Spleen (tissue), 11 donors: ENCODE measurements around the gene OPCML. TPM values are rescaled to one million over a fixed set of nuclear protein-coding genes. Genes with fewer than 3 reads are reported as not detected.

ENCODE experiments used
- DNase-seq: peaks from one replicate; pipeline ENCODE4 v3.0.0-alpha.2; 2020
- H3K27ac ChIP-seq, 8 donors: fragments of 200-600 bp; sonication (generic) in 7 of 8; 1 replicate in 4 of 8; 2 replicates in 4 of 8; pipeline versions ENCODE4 v1.5.0 to v1.8.0; 2016 to 2021; ENCODE audit warnings: inconsistent platforms in 4 of 8, mild to moderate bottlenecking in 4 of 8, moderate library complexity in 1 of 8
- H3K27me3 ChIP-seq, 7 donors: fragments of 200-600 bp; sonication (generic) in 6 of 7; replicated peaks in 1 of 7; 1 replicate in 4 of 7; 2 replicates in 3 of 7; pipeline versions ENCODE4 v1.5.0 to v1.8.0; 2016 to 2021; ENCODE audit warnings: inconsistent platforms in 3 of 7, mild to moderate bottlenecking in 1 of 7
- H3K36me3 ChIP-seq, 6 donors: fragments of 200-600 bp; sonication (generic) in 5 of 6; 1 replicate in 4 of 6; 2 replicates in 2 of 6; pipeline versions ENCODE4 v1.5.0 to v1.8.0; 2016 to 2021; ENCODE audit warnings: inconsistent platforms in 2 of 6
- H3K4me1 ChIP-seq, 6 donors: fragments of 200-600 bp; sonication (generic) in 5 of 6; 1 replicate in 3 of 6; 2 replicates in 3 of 6; pipeline versions ENCODE4 v1.5.0 to v1.8.0; 2016 to 2021; ENCODE audit warnings: inconsistent platforms in 3 of 6
- H3K4me3 ChIP-seq, 8 donors: fragments of 200-600 bp; sonication (generic) in 7 of 8; 1 replicate in 4 of 8; 2 replicates in 4 of 8; pipeline versions ENCODE4 v1.5.0 to v1.8.0; 2016 to 2021; ENCODE audit warnings: inconsistent platforms in 4 of 8, mild to moderate bottlenecking in 4 of 8, moderate library complexity in 2 of 8
- H3K9me3 ChIP-seq, 8 donors: fragments of 200-600 bp; sonication (generic) in 7 of 8; 1 replicate in 4 of 8; 2 replicates in 4 of 8; pipeline versions ENCODE4 v1.5.0 to v1.8.0; 2016 to 2021; ENCODE audit warnings: inconsistent platforms in 4 of 8
- POLR2A ChIP-seq, 3 donors: fragments of 450-650 bp; IDR thresholded peaks; one replicate each; pipeline ENCODE4 v1.5.1; 2017; ENCODE audit warnings: antibody characterized with exemption in 3 of 3, mild to moderate bottlenecking in 1 of 3
- POLR2AphosphoS5 ChIP-seq, 3 donors: sonication (generic); formaldehyde crosslinking; IDR thresholded peaks; one replicate each; pipeline ENCODE4 v1.5.1; 2017; ENCODE audit warnings: antibody characterized with exemption in 3 of 3
- WGBS, 5 donors: extraction: QIAGEN DNeasy Blood & Tissue Kit in 3 of 5; methylation state at CpG; one replicate each; pipeline versions ENCODE4 v1.1.5 to v1.1.7; 2013 to 2018; 5-methylcytosine and 5-hydroxymethylcytosine counted together
- intact Hi-C: fragments of 100-400 bp; cut with DNase I; formaldehyde crosslinking; loops from one replicate; pipeline ENCODE4 v1.15.0; 2023; ENCODE audit warnings: low total_unique reads
- polyA plus RNA-seq, 3 donors: library from polyadenylated mRNA; stranded (reverse); fragments of 200-250 nt; gene quantifications; one replicate each; pipeline ENCODE4 v1.2.1, GENCODE V29; 2013
- total RNA-seq, 7 donors: library from RNA; depleted of rRNA in 3 of 7; stranded (reverse); fragments of >200 nt in 3 of 7; fragmentation: NEBNext Ultra II Directional in 4 of 7; extraction: Animal tissue kit (Norgen Biotek cat#: 25700) in 4 of 7; gene quantifications; one replicate each; pipeline versions ENCODE4 v1.1.0 to v1.2.1, GENCODE V29; 2016 to 2021
- TF ChIP-seq, protein P1 (sequence below), 11 experiments: fragments of 200-600 bp in 7 of 11; fragments of 450-650 bp in 4 of 11; sonication (generic) in 4 of 11; IDR thresholded peaks in 8 of 11; conservative IDR thresholded peaks in 3 of 11; 1 replicate in 7 of 11; 2 replicates in 4 of 11; pipeline versions ENCODE4 v1.4.0 to v1.8.0; 2016 to 2021; ENCODE audit warnings: antibody characterized with exemption in 11 of 11, inconsistent platforms in 4 of 11, mild to moderate bottlenecking in 1 of 11
- donor health status: healthy with polysubstance abuse.
- donor health status: DM: no; HTN: no; CAD: no; lungs with moderate emphysema.
- donor health status: DM: no; HTN: no; CAD: no.
- donor health status: Bipolar disorder and iron deficiency.
- donor health status: healthy.
- donor health status: DM: no; HTN: no; CAD: no.
- donor health status: DM: yes; HTN: yes; CAD: no.

OPCML gene
- total and polyA plus RNA-seq, 10 donors = 0.09 to 10.7 (median 3.1) TPM

- WGBS, 5 donors = 70 to 82% (median 77%) methylated on average over 12 of the region's 12 CpGs
- DNase-seq = no peak
- H3K27ac ChIP-seq = no peak overlapping the region
- intact Hi-C loops = no loop called here
- TF ChIP-seq POLR2A (IDR thresholded peaks at IDR 0.05) = no peak
- TF ChIP-seq POLR2AphosphoS5 (IDR thresholded peaks at IDR 0.05) = no peak
- TF ChIP-seq, protein P1, sequence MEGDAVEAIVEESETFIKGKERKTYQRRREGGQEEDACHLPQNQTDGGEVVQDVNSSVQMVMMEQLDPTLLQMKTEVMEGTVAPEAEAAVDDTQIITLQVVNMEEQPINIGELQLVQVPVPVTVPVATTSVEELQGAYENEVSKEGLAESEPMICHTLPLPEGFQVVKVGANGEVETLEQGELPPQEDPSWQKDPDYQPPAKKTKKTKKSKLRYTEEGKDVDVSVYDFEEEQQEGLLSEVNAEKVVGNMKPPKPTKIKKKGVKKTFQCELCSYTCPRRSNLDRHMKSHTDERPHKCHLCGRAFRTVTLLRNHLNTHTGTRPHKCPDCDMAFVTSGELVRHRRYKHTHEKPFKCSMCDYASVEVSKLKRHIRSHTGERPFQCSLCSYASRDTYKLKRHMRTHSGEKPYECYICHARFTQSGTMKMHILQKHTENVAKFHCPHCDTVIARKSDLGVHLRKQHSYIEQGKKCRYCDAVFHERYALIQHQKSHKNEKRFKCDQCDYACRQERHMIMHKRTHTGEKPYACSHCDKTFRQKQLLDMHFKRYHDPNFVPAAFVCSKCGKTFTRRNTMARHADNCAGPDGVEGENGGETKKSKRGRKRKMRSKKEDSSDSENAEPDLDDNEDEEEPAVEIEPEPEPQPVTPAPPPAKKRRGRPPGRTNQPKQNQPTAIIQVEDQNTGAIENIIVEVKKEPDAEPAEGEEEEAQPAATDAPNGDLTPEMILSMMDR (IDR thresholded peaks at IDR 0.05 in 8 of 11, conservative IDR thresholded peaks at IDR 0.05 in 3 of 11) = no peak
- H3K4me3 ChIP-seq = no peak overlapping the region
- H3K9me3 ChIP-seq = no peaks in the 10 kb centered on the region
- no peaks in the 10 kb centered on the region for H3K27me3 ChIP-seq
- H3K36me3 ChIP-seq = no peaks in the 10 kb centered on the region
- H3K4me1 ChIP-seq = no peaks in the 10 kb centered on the region
Observed at GRCh38 chr11:133382131-133382812, 150.0 kb downstream of the OPCML start.

GRCh38 chr11:133381761-133382130, 150.6 kb downstream of the OPCML start:
- intact Hi-C loops = no loop called here
- no peak for TF ChIP-seq POLR2AphosphoS5 (IDR thresholded peaks at IDR 0.05)
- TF ChIP-seq, protein P1 (IDR thresholded peaks at IDR 0.05 in 8 of 11, conservative IDR thresholded peaks at IDR 0.05 in 3 of 11) = no peak
- no peak for TF ChIP-seq POLR2A (IDR thresholded peaks at IDR 0.05)
- Histone ChIP-seq H3K4me1 (no peaks in the 10 kb centered on the region), H3K9me3 (no peaks in the 10 kb centered on the region), H3K36me3 (no peaks in the 10 kb centered on the region), H3K4me3 (no peak overlapping the region), H3K27me3 (no peaks in the 10 kb centered on the region), H3K27ac (no peak overlapping the region)
- DNase-seq = no peak
- WGBS, 5 donors = 70 to 93% (median 72%) methylated on average over 3 of the region's 3 CpGs

GRCh38 chr11:133366147-133366546, 166.2 kb downstream of the OPCML start:
- 24 to 45% (median 34%) methylated on average over 8 of the region's 8 CpGs for WGBS, 5 donors

DNA sequence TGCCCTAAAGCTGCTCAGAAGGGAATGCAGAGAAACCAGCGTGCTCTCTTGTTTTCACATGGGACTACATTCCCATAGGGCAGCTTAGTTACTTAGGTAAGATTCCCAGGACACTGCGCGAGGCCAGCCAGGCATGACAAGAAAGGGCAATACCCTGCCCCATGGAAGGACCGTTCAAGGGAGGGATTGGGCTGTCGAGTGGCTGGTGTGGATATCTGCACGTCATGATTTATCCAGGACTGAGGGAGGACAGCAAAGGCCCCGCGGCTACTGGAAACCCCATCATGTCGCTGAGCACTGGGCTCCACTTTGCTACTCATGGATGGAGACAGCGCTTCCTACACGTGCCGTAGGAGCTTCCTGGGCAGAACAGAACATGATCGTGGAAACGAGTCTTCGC, 169.4 kb downstream of the OPCML start:
- 90 to 96% (median 92%) methylated on average over 15 of the region's 15 CpGs for WGBS, 5 donors
- no peak for DNase-seq
- H3K9me3 ChIP-seq = peaks cover 0 to 28% (median 0%) of the 10 kb centered on the region in 8 donors
- H3K4me1 ChIP-seq = no peaks in the 10 kb centered on the region
- no peaks in the 10 kb centered on the region for H3K27me3 ChIP-seq
- TF ChIP-seq, protein P1 (IDR thresholded peaks at IDR 0.05 in 8 of 11, conservative IDR thresholded peaks at IDR 0.05 in 3 of 11) = no peak
- TF ChIP-seq POLR2A (IDR thresholded peaks at IDR 0.05) (no peak), POLR2AphosphoS5 (IDR thresholded peaks at IDR 0.05) (no peak)
- H3K4me3 ChIP-seq = no peak overlapping the region
- H3K27ac ChIP-seq = no peak overlapping the region
- H3K36me3 ChIP-seq = no peaks in the 10 kb centered on the region
- intact Hi-C loops = no loop called here

More at GRCh38 chr11:133366147-133366546, 166.2 kb downstream of the OPCML start:
- Histone ChIP-seq H3K36me3 (no peaks in the 10 kb centered on the region), H3K4me3 (no peak overlapping the region), H3K9me3 (peaks cover 0 to 19% (median 0%) of the 10 kb centered on the region in 8 donors), H3K27me3 (no peaks in the 10 kb centered on the region), H3K4me1 (no peaks in the 10 kb centered on the region), H3K27ac (no peak overlapping the region)
- DNase-seq = no peak
- TF ChIP-seq POLR2AphosphoS5 (IDR thresholded peaks at IDR 0.05) (no peak), POLR2A (IDR thresholded peaks at IDR 0.05) (no peak)
- TF ChIP-seq, protein P1 (IDR thresholded peaks at IDR 0.05 in 8 of 11, conservative IDR thresholded peaks at IDR 0.05 in 3 of 11) = no peak
- intact Hi-C loops = no loop called here
